GM18861 (cell line): ENCODE data around the gene PPP1R13B.
A peak's percentile ranks its signal among the peaks of the same experiment; 100 is the strongest.

Source experiments
- ATAC-seq: cut with Tn5 transposase; IDR thresholded peaks from one replicate; pipeline ENCODE4 v1.9.1; 2021; ENCODE audit not compliant: unreplicated experiment

PPP1R13B gene

GRCh38 chr14:103702497-103703432 is 144.6 kb downstream of the PPP1R13B start:
- ATAC-seq: no peak

- no peak for ATAC-seq
Observed at GRCh38 chr14:103702095-103702494, 145.3 kb downstream of the PPP1R13B start.

DNA sequence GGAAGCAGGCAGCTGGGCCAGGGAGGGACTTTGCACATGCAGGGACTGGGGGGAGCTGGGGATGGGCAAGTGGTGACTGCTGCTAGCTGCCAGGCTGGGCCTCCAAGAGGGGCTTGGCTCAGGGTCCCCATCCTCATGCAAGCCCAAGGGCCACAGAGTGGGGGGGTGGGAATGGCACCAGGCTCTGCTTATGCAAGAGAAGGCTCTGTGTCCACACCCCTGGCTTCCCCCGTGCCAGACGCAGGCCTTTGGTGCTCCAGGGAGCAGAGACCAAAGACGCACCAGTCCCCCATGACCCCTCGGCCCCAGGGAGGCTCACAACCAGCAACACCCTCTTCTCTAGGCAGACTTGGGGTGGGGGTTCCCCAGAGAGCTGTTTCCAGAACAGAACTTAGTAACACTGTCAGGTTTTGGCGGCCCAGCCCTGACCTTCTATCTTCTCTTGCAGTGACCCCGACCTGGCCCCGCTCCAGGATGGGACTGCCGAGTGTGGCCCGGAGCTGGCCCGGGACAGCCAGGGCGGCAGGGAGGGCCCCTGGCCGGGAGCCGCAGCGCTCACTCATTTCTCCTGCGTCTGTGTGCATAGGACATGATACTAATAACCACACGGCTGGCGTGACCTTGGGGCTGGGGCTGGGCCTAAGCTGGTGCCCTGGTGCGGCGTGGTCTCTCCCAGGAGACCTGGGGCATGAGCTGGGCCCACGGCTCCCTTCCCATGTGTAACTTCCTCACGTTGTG is 146.5 kb downstream of the PPP1R13B start:
- ATAC-seq: no peak

- ATAC-seq: no peak
Observed at GRCh38 chr14:103699901-103700752, 147.2 kb downstream of the PPP1R13B start.

DNA sequence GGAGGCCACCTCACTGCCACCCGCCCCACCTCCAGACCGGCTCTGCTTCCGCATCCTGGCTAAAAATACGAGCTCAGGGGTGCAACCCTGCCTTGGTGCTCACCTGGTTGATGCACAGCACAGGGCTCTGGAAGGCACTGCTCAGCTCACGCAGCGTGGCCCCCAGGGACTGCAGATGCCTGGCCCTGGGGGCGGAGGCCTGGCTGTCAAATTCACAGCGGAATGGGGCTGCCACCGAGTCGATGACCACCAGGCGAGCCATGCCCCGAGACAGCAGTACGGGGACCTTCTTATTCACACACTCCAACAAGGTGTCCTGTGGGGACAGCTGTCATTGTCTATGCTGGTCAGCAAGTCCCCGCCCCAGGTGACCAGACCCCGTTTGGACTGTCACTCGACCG is 148.1 kb downstream of the PPP1R13B start:
- ATAC-seq: no peak

DNA sequence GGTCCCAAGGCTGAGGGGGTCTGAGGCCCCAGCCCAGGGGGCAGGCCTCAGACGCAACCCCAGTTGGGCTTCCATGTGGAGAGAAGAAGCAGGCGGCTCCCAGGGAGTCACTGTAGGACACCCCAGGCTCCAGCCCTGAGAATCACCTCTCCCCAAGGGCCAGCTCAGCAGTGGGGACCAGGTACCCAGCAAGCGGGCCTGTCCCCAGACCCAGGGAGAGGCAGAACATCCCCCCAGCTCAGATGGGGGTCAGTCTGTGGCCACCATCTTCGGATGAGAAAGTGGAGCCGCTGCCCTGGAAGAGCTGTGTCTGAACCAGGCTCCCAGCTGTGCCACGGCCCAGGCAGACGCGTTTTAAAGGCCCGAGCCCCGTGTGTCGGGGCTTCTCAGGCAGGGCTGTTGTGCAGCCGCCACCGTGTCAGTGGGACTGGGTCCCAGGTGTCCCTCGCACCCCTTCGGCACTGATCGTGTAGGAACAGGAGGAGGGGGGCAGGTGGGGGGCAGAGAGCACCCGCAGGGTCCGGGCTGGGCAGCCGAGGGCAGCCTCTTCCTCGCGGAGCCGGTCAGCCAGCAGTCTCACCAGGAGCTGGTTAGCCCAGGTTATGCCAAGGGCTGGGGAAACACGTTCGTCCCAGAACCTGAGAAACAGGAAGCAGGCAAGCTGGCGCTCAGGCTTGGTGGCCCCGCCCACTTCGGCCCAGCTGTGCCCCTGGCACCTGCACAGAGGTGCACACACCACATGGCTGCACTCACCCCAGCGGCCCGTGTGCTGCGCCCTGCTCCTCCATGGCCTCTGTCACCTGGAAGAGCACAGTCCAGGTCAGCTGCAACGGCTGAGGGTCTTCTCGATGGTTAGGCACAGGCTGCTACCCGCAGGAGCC is 148.8 kb downstream of the PPP1R13B start:
- no peak for ATAC-seq

DNA sequence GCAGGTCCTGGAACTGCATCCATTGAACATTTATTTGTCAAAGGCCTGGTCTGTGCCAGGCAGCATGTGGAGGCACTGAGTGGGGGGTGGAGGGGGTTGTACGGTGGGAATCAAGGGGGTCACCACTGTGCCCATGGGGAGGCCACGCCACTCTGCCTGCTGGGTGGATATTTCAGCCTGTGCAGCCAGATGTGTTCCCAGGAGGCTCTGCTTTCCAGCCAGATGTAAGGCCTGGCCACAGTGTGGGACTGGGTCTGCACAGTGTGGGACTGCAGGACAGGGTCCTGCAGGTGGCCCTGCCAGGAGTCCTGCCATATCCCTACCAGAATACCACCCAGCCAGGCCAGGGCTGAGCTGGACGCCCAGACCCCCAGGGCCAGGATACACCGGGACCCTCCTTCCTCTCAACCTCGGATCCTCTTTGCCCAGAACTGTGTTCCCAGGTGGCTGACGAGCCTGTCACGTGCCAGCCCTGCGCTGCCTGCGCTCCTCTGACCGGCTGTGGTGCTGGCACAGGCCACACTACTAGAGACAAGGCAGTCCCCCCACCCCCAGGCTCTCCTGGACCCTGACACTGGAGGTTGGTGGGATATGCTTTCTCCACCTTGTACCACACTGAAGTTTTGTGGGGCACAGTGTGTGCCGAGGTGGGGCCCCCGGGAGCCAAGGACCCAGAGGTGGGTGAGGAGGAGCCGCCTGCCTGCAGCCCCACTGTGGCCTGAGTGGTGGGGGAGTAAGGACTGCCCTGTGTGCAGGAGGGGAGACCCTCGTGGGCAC is 149.6 kb downstream of the PPP1R13B start:
- ATAC-seq: no peak

DNA sequence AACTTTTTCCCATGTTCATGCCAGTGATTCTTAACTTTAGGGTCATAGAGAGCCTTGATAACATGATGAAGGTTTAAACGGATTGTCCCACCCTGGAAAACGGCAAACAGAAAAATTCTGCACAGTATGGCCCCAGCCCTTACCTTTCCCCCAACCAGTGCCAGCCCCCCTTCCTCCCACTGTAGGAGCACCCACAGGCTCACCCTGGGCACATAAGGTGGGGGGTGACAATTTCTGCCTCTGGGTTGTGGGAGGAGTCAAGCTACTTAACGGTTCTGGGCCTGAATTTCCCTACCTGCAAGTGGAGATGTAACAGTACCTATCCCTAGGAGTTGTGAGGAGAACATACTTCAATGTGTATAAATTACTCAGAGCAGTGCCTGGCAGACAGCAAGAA is 150.2 kb downstream of the PPP1R13B start:
- no peak for ATAC-seq

GRCh38 chr14:103696466-103697071 is 150.8 kb downstream of the PPP1R13B start:
- ATAC-seq: no peak

DNA sequence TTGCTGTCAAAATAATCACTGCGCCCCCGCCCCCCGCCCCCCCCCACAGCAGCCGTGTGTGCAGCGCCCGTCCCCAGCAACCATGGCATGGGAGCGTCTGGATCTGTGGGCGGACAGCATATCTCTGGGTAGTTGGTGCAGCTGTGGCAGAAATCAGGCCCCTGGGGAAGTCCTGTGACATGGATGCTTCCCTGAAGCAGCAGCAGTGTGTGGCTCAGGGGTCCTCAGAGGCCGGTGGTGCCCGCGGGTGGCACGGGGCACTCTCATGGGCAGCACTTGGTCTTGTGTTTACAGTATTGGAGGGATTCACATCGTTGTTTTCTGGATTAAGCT is 151.3 kb downstream of the PPP1R13B start:
- ATAC-seq: no peak

DNA sequence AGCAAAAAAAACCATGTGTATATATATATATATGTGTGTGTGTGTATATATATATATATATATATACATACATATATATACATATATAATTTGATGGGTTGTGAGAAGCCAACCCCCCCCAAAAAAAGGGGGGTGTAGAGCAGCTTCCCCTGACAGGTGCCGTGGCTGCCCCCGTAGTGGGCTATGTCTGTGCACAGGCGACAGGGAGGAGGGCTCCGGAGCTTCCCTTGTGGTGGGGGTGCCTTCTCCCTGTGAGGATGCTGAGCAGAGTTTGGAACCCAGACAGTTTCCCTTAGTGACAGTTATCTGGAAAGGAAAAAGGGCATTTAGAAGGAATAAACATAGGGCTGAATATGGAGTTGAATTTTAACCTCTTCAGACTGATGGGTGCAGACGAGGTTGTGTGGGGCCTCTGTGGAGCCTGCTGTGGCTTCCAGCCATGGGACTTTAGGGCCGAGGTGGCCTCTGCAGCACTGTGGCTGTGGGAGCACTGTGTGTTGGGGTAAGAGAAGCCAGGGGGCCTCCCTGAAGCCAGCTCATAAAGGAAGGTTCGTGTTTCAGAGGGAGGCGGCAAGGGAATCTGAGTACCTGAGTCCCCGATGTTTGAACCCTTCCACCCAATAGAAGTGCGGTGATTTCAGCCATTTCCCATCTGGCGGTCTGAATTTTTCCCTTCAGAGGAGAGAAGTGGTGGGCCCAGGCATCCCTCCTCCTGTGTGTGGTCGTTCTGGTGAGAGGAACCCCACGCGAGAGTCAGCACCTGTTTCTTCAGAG is 151.9 kb downstream of the PPP1R13B start:
- ATAC-seq: no peak

DNA sequence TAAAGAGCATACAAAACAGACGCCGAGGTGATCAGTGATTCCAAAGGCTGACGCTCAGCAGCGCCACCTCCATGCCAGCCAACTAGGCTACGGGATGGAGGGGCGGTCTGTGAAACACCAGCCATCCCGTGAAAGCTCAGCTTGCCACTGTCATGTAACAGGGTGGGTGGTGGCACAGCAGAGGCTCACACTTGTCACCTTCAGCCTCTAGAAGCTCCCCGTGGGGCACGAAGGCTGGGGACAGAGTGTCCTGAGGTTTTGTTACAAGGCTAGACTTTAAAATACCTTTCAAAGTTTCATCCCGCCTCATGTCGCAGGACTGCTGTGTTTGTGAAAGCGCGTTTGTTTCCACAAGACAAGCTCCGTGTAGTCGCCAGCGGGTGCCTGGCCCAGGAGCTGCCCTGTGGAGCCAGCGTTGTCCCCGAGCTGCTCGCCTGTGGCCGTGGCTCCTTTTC is 152.8 kb downstream of the PPP1R13B start:
- no peak for ATAC-seq

DNA sequence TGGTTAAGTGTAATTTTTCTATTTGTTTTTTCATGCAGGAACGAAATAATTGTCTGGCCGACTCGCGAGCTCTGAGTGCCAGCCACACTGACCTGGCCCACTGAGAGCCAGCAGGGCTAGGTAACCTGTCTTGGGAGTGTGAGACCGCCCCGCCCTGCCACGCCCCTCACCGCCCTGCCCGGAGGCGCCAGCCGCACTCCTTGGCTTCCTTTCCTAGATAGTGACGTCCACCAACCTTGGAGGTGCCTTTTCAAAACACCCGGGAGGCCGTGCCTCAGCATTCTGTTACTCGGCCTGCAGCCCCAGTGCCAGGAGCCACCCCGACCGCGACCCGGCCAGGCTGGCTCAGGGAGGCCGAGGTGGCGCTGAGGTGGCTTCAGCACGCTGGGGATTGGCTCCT is 153.9 kb downstream of the PPP1R13B start:
- no peak for ATAC-seq

DNA sequence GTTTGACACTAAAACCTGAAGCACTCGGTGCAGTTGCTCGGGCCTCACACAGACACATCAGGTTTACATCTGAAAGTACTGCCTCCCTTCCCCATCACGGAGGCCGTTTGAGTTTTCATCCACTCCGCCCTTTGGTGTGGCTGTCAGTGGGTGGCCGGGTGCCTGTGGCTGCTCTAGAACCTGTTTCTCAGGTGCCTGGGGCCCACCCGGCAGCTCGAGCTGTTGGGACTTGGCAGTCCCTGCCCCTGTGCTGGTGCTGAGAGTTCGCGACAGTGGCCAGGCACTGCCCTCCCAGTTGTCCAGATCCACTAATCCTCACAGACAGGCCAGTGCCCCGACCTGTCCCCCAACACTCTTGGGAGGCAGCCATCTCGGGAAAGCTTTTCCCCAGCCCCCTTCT is 154.5 kb downstream of the PPP1R13B start:
- no peak for ATAC-seq

- ATAC-seq: peak; percentile 18
Observed at GRCh38 chr14:103692159-103692558, 155.2 kb downstream of the PPP1R13B start.

GRCh38 chr14:103691655-103692054 is 155.7 kb downstream of the PPP1R13B start:
- peak; percentile 55 for ATAC-seq

- ATAC-seq: no peak
Observed at GRCh38 chr14:103690332-103690731, 157.0 kb downstream of the PPP1R13B start.
